Colonic mucosa (tissue), 4 donors: ENCODE results near the gene CDK6. TPM values are rescaled to one million over a fixed set of nuclear protein-coding genes. Genes with fewer than 3 reads are reported as not detected.

ENCODE experiments used
- DNase-seq: peaks from one replicate; pipeline ENCODE4 v3.0.0-alpha.2; 2020
- H3K27ac ChIP-seq: fragments of 200-600 bp; one replicate; pipeline ENCODE4 v1.8.0; 2021
- H3K27me3 ChIP-seq: fragments of 200-600 bp; one replicate; pipeline ENCODE4 v1.8.0; 2021
- H3K36me3 ChIP-seq: fragments of 200-600 bp; one replicate; pipeline ENCODE4 v1.8.0; 2021
- H3K4me1 ChIP-seq: fragments of 200-600 bp; one replicate; pipeline ENCODE4 v1.8.0; 2021; ENCODE audit warnings: mild to moderate bottlenecking
- H3K4me3 ChIP-seq: fragments of 200-600 bp; one replicate; pipeline ENCODE4 v1.8.0; 2021
- H3K9ac ChIP-seq, 2 donors: one replicate each; pipeline ENCODE4 v1.7.0; 2013; ENCODE audit warnings: control low read depth in 2 of 2, low read depth in 2 of 2, low read length in 2 of 2
- H3K9me3 ChIP-seq: fragments of 200-600 bp; one replicate; pipeline ENCODE4 v1.8.0; 2021
- intact Hi-C: fragments of 100-400 bp; cut with DNase I; formaldehyde crosslinking; loops from one replicate; pipeline ENCODE4 v1.14.1; 2022
- total RNA-seq, 2 donors: library from RNA; stranded (reverse); fragmentation: NEBNext Ultra II Directional in 1 of 2; extraction: Animal tissue kit (Norgen Biotek cat#: 25700) in 1 of 2; gene quantifications; one replicate each; pipeline ENCODE4 v1.2.1, GENCODE V29; 2021
- TF ChIP-seq, protein P1 (sequence below): fragments of 200-600 bp; IDR thresholded peaks from one replicate; pipeline ENCODE4 v1.8.0; 2022; ENCODE audit warnings: antibody characterized with exemption, mild to moderate bottlenecking
- donor health status: healthy.
- donor health status: DM: no; HTN: no; CAD: no.
- donor health status: DM: no; HTN: no; CAD: no.

Gene CDK6
- total RNA-seq, 2 donors from 2014 or later, result 37.1 to 55.4 TPM

DNA sequence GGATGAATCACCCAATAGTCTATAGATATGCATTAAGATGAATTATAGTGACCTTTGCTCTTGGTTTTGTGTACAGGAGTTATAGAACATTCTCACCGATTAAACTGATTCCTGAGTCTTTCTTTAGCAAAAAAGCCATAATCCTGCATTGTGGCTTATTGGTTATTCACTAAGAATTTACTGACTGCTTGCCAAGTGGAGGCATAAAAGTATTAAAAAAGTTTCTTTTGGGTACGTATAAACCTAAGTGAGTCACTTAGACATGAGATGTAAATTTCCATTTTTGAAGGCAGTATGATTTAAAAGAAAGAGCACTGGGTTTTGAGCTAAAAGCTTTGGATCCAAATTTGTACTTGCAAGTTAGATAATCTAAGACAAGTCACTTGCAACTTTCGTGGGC lies 100.7 kb downstream of the CDK6 start:
- Histone ChIP-seq H3K9me3 (no peaks in the 10 kb centered on the region), H3K4me3 (no peak overlapping the region), H3K36me3 (no peaks in the 10 kb centered on the region), H3K27ac (no peak overlapping the region), H3K27me3 (no peaks in the 10 kb centered on the region), H3K9ac (no peak overlapping the region), H3K4me1 (no peaks in the 10 kb centered on the region)
- intact Hi-C loops, result no loop called here
- DNase-seq, result no peak
- TF ChIP-seq, protein P1, sequence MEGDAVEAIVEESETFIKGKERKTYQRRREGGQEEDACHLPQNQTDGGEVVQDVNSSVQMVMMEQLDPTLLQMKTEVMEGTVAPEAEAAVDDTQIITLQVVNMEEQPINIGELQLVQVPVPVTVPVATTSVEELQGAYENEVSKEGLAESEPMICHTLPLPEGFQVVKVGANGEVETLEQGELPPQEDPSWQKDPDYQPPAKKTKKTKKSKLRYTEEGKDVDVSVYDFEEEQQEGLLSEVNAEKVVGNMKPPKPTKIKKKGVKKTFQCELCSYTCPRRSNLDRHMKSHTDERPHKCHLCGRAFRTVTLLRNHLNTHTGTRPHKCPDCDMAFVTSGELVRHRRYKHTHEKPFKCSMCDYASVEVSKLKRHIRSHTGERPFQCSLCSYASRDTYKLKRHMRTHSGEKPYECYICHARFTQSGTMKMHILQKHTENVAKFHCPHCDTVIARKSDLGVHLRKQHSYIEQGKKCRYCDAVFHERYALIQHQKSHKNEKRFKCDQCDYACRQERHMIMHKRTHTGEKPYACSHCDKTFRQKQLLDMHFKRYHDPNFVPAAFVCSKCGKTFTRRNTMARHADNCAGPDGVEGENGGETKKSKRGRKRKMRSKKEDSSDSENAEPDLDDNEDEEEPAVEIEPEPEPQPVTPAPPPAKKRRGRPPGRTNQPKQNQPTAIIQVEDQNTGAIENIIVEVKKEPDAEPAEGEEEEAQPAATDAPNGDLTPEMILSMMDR, result no peak

DNA sequence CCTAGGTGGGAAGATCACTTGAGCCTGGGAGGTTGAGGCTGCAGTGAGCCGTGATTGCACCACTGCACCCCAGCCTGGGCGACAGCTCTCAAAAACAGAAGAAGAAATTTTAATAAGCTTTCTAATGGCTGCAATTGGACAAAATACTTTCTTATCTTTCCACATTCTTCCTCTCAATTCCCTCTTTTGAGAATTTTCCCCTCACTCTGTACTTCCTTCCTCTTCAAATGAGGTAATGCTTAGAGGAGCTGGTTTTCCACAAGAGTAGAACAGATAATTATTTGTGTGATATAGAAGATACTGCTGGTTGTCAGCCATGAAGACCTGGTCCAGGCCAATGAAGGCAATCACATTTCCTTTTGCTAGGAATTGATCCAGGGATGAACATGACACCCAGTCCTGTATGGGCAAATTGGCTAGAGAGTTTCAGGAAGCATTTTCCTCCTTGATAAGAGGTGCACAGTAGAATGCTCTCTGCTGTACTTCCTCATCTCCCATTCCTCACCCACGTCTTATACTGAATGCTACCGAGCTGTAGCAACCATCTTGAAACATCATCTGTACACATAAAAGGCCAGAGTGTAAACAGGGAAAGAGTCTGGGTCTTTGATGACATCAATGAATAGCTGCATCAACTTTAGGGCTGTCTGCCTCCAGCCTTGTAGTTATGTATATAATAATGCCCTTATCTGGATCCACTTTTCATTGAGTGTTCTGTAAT lies 103.9 kb downstream of the CDK6 start:
- Histone ChIP-seq H3K36me3 (no peaks in the 10 kb centered on the region), H3K9me3 (no peaks in the 10 kb centered on the region), H3K4me1 (no peaks in the 10 kb centered on the region), H3K27me3 (no peaks in the 10 kb centered on the region), H3K4me3 (no peak overlapping the region), H3K9ac (no peak overlapping the region), H3K27ac (no peak overlapping the region)
- no peak for DNase-seq
- TF ChIP-seq, protein P1, result no peak
- intact Hi-C loops, result no loop called here

DNA sequence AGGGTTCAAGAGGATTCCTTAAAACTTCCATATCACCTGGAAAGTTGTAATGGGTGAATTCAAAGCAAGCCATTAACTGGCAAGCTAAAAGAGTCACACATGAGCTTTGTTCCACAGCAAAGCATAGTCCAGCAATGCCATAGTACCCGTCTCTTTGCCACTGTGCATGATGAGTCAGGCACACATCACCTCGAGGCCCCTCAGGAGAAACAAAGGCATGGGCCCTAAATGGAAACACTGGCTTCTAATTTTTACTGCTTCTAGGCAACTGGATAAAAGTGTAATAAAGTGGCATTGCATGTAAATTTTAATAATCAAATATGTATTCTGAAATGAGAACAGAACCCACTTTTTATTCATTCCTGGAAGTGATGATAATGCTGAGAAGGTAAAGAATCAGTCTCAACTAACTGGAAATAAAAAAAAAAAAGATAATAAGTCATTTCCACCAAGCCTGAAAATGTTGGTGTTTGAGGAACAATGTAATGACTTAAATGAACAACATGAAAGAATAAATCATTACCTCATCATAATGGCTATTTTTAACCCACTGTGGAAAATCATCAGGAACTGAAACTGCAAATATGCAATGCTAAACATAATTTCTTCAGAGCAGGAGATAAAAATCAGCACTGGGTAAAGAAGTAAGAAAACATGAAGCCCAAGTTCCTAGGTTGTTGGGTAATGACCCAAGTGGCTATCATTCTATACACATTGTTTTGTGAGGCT lies 104.9 kb downstream of the CDK6 start:
- no peak for DNase-seq
- H3K4me1 ChIP-seq, result no peaks in the 10 kb centered on the region
- intact Hi-C loops, result no loop called here
- TF ChIP-seq, protein P1, result no peak
- H3K9ac ChIP-seq, result no peak overlapping the region
- no peaks in the 10 kb centered on the region for H3K27me3 ChIP-seq
- no peaks in the 10 kb centered on the region for H3K36me3 ChIP-seq
- H3K4me3 ChIP-seq, result no peak overlapping the region
- no peaks in the 10 kb centered on the region for H3K9me3 ChIP-seq
- H3K27ac ChIP-seq, result no peak overlapping the region

DNA sequence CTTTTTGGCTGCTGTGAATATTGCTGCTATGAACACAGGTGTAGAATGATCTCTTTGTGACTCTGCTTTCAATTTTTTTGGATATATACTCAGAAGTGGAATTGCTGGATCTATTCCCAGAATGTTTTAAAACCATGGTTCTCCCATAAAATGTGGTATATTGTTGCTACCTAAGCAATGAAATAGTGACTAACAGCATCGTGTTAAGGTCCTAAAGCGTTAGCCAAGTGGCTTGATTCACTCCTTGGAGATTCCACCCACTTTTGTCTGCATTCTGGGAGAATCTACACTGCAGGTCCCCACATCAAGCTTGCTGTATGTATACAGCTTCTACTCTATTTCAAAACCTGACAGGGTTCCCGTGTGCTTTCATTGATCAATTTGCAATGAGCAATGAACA lies 105.6 kb downstream of the CDK6 start:
- H3K9ac ChIP-seq, result no peak overlapping the region

DNA sequence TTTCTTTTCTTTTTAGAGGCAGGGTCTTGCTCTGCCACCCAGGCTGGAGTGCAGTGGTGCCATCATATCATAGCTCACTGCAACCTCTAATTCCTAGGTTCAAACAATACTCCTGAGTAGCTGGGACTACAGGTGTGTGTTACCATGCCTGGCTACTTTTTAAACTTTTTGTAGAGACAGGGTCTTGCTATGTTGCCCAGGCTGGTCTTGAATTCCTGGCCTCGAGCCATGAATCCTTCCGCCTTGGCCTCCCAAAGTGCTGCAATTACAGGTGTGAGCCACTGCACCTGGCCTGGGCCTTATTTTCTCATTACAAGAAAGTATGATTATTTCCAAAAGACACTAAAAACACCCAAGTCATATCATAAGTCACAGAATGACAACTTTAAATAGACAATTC lies 106.6 kb downstream of the CDK6 start:
- DNase-seq, result no peak
- H3K4me3 ChIP-seq, result no peak overlapping the region

More for the DNA sequence above, 105.6 kb downstream of the CDK6 start:
- Histone ChIP-seq H3K36me3 (no peaks in the 10 kb centered on the region), H3K27me3 (no peaks in the 10 kb centered on the region), H3K4me1 (no peaks in the 10 kb centered on the region), H3K27ac (no peak overlapping the region), H3K4me3 (no peak overlapping the region), H3K9me3 (no peaks in the 10 kb centered on the region)
- DNase-seq, result no peak
- intact Hi-C loops, result no loop called here
- TF ChIP-seq, protein P1, result no peak

More for the DNA sequence above, 106.6 kb downstream of the CDK6 start:
- no peaks in the 10 kb centered on the region for H3K36me3 ChIP-seq
- H3K4me1 ChIP-seq, result no peaks in the 10 kb centered on the region
- no peaks in the 10 kb centered on the region for H3K9me3 ChIP-seq
- no peaks in the 10 kb centered on the region for H3K27me3 ChIP-seq
- H3K27ac ChIP-seq, result no peak overlapping the region
- intact Hi-C loops, result no loop called here
- TF ChIP-seq, protein P1, result no peak
- no peak overlapping the region for H3K9ac ChIP-seq
